H4 (cell line): ENCODE measurements around the gene OXER1. TPM values are rescaled to one million over a fixed set of nuclear protein-coding genes. Genes with fewer than 3 reads are reported as not detected.
A peak's percentile ranks its signal among the peaks of the same experiment; 100 is the strongest.

Experiments used
- DNase-seq: peaks from one replicate; pipeline ENCODE4 v3.0.0-alpha.2; 2015; ENCODE audit warnings: low spot score
- total RNA-seq: library from RNA; depleted of rRNA; stranded (reverse); fragments of >200 nt; shearing (Covaris generic); gene quantifications from 2 replicates; pipeline ENCODE4 v1.2.3, GENCODE V29; 2014; rRNA removed

Gene OXER1, protein sequence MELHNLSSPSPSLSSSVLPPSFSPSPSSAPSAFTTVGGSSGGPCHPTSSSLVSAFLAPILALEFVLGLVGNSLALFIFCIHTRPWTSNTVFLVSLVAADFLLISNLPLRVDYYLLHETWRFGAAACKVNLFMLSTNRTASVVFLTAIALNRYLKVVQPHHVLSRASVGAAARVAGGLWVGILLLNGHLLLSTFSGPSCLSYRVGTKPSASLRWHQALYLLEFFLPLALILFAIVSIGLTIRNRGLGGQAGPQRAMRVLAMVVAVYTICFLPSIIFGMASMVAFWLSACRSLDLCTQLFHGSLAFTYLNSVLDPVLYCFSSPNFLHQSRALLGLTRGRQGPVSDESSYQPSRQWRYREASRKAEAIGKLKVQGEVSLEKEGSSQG
- not detected in 2 replicates for total RNA-seq

DNA sequence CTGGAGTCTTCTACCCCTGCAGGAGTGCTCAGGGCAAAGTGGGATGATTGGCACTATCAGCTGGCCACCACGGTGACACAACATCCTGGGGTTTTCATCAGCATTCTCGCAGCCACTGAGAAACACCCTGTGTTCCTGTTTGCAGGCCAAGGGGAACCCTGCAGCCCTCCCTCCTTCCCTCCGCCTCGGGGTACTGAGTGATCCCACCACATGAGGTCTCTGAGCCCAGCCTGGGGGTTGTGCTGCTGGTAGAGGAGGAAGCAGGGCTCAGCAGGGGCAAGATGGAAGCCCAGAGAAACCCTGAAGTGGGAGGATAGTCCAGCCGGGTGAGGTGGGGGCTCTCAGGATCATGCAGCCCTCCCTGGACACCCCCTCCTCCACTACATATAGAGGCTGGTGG is at the start of gene OXER1:
TSS of gene OXER1 (minus strand) at position 40 of the 400 bp plus-strand sequence. CDS start 73 bp downstream, outside the sequence.
- no peak for DNase-seq

DNA sequence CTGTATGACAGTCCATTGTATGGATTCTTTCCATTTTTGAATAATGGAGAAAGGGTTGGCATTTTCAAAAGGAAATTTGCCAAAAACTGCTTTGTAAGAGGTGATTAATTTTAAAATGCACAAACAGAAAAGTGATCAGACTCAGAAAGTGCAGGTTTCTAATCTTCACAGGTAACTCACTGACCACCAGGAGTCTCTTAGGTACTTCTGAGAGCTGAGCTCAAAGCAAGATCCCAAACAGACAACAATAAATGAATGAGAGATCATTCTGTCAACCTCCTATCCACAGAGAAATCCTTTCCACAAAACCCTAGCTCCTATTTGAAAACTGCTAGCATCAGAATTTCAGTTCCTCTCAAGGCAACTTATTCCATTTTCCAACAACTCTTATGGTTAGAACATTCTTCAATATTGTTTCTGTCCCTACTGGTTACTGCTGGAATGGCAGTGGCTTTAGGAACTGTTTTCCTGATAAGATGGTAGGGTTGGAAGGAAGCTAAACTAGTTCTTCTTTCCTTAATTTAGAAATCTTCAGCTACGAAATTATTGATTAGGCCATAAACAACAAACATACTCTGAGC is 49.1 kb upstream of the OXER1 start:
- DNase-seq: no peak

GRCh38 chr2:42810971-42811811 is 47.3 kb upstream of the OXER1 start:
- no peak for DNase-seq

- peak; percentile 93 for DNase-seq
Observed at GRCh38 chr2:42810121-42810970, 46.4 kb upstream of the OXER1 start.

GRCh38 chr2:42809819-42810120 is 45.8 kb upstream of the OXER1 start:
- peak; percentile 64 for DNase-seq

GRCh38 chr2:42809131-42809818 is 45.3 kb upstream of the OXER1 start:
- no peak for DNase-seq

- DNase-seq: no peak
Observed at GRCh38 chr2:42808301-42808700, 44.4 kb upstream of the OXER1 start.

DNA sequence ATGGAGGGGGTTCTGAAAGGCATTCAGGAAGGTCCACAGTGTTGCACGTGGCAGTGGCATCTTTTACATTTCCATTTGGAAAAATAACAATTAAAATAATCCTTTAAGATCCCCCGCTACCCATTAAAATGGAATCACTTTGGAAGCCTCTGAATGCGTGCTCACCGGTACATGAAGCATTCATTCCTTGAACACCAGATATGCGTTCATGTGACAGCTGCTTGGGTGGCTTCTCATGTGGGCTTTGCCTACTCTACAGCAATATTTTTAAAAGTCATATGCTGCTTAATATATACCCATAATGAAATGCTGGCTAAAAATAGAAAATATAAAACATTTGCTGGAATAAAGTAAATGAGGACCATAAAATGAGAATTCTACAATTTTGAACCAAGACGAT is 42.9 kb upstream of the OXER1 start:
- DNase-seq: no peak

- no peak for DNase-seq
Observed at GRCh38 chr2:42804891-42805290, 41.0 kb upstream of the OXER1 start.

DNA sequence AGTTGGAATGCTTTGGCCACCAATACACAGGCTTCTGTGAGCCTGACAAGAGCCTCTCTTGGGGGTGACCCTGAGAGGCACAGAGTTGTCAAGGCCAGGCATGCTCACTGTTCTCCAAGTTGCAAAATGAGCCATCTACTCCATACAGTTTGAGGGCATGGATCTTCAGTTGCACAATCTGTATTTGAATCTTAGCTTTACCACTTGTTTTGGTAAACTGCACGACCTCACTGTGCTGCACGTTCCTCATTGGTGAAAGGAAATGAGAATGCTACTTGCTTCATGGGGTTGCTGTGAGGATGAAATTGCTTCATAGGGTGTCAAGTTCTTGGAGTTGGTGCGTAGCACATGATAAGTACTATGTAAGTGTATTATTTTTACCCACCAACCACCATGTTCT is 40.4 kb upstream of the OXER1 start:
- peak; percentile 41 for DNase-seq

DNA sequence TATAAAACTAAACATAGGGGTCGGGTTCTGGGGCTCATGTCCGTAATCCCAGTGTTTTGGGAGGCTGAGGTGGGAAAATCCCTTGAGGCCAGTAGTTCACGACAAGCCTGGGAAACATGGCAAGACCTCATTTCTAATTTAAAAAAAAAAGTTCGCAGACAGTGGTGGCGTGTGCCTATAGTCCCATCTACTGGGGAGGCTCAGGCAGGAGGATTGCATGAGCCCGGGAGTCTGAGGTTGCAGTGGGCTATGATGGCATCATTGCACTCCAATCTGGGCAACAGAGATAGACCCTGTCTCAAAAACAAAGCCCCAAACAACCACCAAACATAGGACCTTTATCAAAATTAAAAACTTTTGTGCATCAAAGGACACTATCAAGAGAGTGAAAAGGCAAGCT is 38.2 kb upstream of the OXER1 start:
- no peak for DNase-seq

GRCh38 chr2:42801381-42801780 is 37.4 kb upstream of the OXER1 start:
- DNase-seq: no peak

DNA sequence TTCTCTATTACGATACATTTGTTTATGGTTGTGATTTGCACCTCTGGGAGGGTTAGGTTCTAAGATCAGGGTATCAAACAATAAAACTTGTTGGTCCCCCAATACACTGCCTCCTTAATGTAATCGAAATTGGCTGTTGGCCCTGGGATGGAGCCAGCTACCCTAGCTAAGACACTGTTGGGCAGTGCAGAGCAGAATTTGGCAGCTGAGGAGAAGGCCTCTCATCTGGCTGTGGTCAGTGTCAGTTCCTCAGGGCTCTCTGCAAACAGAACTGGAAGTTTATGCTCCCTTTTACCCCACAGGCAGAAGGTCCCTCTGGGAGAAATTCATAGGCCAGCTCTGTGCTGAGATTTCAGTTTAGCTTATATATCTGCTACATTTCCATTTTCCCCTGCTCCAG is 37.0 kb upstream of the OXER1 start:
- no peak for DNase-seq

DNA sequence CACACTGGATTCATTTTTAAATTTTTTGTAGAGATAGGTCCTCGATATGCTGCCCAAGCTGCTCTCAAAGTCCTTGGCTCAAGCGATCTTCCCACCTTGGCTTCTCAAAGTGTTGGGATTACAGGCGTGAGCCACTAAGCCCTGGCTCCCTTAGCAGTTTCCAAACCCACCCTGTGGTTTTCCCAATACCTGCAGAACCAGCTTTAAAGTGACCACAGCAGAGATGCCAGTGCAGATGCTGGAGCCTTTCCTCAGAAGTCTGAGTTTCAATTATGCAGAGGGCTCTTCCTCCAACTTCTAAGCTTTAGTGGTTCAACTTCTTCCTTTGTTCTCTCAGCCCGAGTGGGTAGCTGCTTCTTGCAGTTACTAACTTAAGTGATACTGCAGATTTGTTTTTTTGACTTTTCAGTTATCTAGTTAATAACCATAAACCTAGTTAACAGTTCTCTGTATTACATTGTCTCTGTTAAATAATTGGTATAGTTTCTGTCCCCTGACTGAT is 36.6 kb upstream of the OXER1 start:
- DNase-seq: no peak

GRCh38 chr2:42799881-42800280 is 35.9 kb upstream of the OXER1 start:
- DNase-seq: no peak

DNA sequence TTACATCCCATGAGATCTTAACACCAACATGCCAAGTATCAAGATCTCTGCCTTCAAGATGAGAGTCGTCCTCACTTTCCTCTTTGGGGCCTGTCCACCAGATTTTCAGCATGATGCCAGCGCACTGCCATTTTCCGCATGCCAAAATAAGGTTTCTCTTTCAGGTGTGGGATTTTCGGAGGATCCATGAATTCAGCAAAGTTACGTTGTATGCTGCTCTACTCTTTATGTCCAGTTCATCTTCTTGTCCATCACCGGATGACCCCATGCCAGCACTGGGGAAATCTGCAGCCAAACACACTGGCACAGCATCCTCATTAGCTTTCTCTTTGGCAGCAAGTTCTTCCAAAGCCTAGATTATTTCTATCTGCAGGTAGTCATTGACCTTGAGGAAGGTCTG is 33.3 kb upstream of the OXER1 start:
- DNase-seq: no peak

GRCh38 chr2:42796427-42797248 is 32.7 kb upstream of the OXER1 start:
- DNase-seq: no peak

- DNase-seq: no peak
Observed at GRCh38 chr2:42795841-42796301, 31.9 kb upstream of the OXER1 start.

GRCh38 chr2:42795275-42795674 is 31.3 kb upstream of the OXER1 start:
- DNase-seq: no peak
